ENCODE data around the gene CNTN4. TPM values are rescaled to one million over a fixed set of nuclear protein-coding genes. Genes with fewer than 3 reads are reported as not detected.
A peak's percentile ranks its signal among the peaks of the same experiment; 100 is the strongest.

CNTN4 gene
- total RNA-seq, 1 donor from 2014 or later, result not detected

DNA sequence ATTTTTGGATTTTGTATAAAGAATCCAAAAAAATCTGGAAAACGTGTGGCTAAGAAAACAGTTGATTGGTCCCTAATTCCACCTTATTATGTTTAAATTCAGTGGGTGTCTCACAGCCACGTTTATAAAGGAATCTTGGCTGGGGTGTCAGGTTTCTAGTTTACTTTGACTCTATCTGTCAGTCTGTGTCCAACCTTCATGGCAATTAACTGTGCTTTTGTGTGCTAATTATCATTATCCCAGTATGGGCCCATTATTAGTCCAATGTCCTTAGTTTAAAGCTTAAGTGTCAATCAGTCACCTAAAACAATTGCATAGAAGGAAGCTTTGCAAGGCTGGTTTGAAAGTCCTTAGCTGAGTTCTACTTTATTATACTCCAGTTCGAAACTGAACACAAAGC, 3.7 kb upstream of the CNTN4 start:
- Mint-ChIP-seq H3K4me3 (ENCODE audit: unreplicated experiment) (no peak overlapping the region), H3K9me3 (ENCODE audit: unreplicated experiment) (peaks cover 16% of the 10 kb centered on the region), H3K4me1 (ENCODE audit: low read depth, unreplicated experiment) (no peaks in the 10 kb centered on the region), H3K36me3 (ENCODE audit: low read depth, unreplicated experiment) (no peaks in the 10 kb centered on the region), H3K27ac (ENCODE audit: unreplicated experiment) (no peak overlapping the region), H3K27me3 (ENCODE audit: low read depth, unreplicated experiment) (no peaks in the 10 kb centered on the region)
- H3K36me3 ChIP-seq (ENCODE audit: insufficient read depth, low read length), result no peaks in the 10 kb centered on the region
- no peak overlapping the region for H2AFZ ChIP-seq (ENCODE audit: low read depth, low read length)
- peaks cover 19% of the 10 kb centered on the region for H3K27me3 ChIP-seq (ENCODE audit: insufficient read depth, low read length)
- no peak for TF ChIP-seq EZH2 (IDR thresholded peaks at IDR 0.05; ENCODE audit: insufficient read depth, low read length)
- TF ChIP-seq, protein P1, sequence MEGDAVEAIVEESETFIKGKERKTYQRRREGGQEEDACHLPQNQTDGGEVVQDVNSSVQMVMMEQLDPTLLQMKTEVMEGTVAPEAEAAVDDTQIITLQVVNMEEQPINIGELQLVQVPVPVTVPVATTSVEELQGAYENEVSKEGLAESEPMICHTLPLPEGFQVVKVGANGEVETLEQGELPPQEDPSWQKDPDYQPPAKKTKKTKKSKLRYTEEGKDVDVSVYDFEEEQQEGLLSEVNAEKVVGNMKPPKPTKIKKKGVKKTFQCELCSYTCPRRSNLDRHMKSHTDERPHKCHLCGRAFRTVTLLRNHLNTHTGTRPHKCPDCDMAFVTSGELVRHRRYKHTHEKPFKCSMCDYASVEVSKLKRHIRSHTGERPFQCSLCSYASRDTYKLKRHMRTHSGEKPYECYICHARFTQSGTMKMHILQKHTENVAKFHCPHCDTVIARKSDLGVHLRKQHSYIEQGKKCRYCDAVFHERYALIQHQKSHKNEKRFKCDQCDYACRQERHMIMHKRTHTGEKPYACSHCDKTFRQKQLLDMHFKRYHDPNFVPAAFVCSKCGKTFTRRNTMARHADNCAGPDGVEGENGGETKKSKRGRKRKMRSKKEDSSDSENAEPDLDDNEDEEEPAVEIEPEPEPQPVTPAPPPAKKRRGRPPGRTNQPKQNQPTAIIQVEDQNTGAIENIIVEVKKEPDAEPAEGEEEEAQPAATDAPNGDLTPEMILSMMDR (IDR thresholded peaks at IDR 0.05; ENCODE audit: insufficient read depth, low read depth, low read length), result no peak
- no peak for FAIRE-seq
- no peak overlapping the region for H3K27ac ChIP-seq (ENCODE audit: low read depth, low read length)
- H3K4me2 ChIP-seq (ENCODE audit: low read length), result no peak overlapping the region
- no peaks in the 10 kb centered on the region for H3K9me3 ChIP-seq (ENCODE audit: insufficient read depth, low read depth, low read length)
- no peak for DNase-seq (ENCODE audit: low read depth)
- no peak overlapping the region for H3K9ac ChIP-seq (ENCODE audit: low read length)
- no peaks in the 10 kb centered on the region for H4K20me1 ChIP-seq (ENCODE audit: insufficient read depth, low read length)
- H3K79me2 ChIP-seq (ENCODE audit: insufficient read depth, low read length), result no peaks in the 10 kb centered on the region
- H3K4me3 ChIP-seq (ENCODE audit: insufficient read depth, low read depth, low read length), result no peak overlapping the region
- H3K4me1 ChIP-seq (ENCODE audit: insufficient read depth, low read length), result no peaks in the 10 kb centered on the region

DNA sequence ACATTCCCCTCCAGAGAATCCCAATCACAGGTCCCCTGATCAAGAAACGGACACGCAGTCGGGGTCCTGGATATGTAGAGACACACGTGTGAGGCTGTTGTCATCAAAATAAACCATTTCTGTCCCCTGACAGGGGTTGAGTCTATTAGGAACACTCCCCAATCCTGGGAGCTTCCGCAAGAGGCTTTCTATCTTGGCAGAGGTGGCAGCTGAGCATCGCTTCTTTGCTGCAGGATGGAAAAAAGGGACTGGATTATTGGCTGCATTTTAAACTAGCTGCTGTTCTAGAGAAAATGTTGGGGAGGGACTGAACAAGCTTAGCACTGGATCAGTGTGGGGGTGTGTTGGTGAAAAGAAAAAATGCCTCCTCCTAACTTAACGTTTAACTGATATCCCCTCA, 2.5 kb upstream of the CNTN4 start:
- Histone ChIP-seq H3K9ac (ENCODE audit: low read length) (no peak overlapping the region), H3K79me2 (ENCODE audit: insufficient read depth, low read length) (no peaks in the 10 kb centered on the region), H3K4me2 (ENCODE audit: low read length) (no peak overlapping the region), H3K4me1 (ENCODE audit: insufficient read depth, low read length) (no peaks in the 10 kb centered on the region), H3K4me3 (ENCODE audit: insufficient read depth, low read depth, low read length) (no peak overlapping the region), H3K36me3 (ENCODE audit: insufficient read depth, low read length) (no peaks in the 10 kb centered on the region), H3K27ac (ENCODE audit: low read depth, low read length) (no peak overlapping the region), H3K27me3 (ENCODE audit: insufficient read depth, low read length) (peaks cover 29% of the 10 kb centered on the region), H4K20me1 (ENCODE audit: insufficient read depth, low read length) (no peaks in the 10 kb centered on the region), H3K9me3 (ENCODE audit: insufficient read depth, low read depth, low read length) (no peaks in the 10 kb centered on the region), H2AFZ (ENCODE audit: low read depth, low read length) (no peak overlapping the region)
- DNase-seq (ENCODE audit: low read depth) (no peak), FAIRE-seq (no peak)
- Mint-ChIP-seq H3K9me3 (ENCODE audit: unreplicated experiment) (peaks cover 20% of the 10 kb centered on the region), H3K27ac (ENCODE audit: unreplicated experiment) (no peak overlapping the region), H3K4me3 (ENCODE audit: unreplicated experiment) (no peak overlapping the region), H3K36me3 (ENCODE audit: low read depth, unreplicated experiment) (no peaks in the 10 kb centered on the region), H3K4me1 (ENCODE audit: low read depth, unreplicated experiment) (no peaks in the 10 kb centered on the region), H3K27me3 (ENCODE audit: low read depth, unreplicated experiment) (no peaks in the 10 kb centered on the region)
- TF ChIP-seq, protein P1 (IDR thresholded peaks at IDR 0.05; ENCODE audit: insufficient read depth, low read depth, low read length), result no peak
- no peak for TF ChIP-seq EZH2 (IDR thresholded peaks at IDR 0.05; ENCODE audit: insufficient read depth, low read length)

DNA sequence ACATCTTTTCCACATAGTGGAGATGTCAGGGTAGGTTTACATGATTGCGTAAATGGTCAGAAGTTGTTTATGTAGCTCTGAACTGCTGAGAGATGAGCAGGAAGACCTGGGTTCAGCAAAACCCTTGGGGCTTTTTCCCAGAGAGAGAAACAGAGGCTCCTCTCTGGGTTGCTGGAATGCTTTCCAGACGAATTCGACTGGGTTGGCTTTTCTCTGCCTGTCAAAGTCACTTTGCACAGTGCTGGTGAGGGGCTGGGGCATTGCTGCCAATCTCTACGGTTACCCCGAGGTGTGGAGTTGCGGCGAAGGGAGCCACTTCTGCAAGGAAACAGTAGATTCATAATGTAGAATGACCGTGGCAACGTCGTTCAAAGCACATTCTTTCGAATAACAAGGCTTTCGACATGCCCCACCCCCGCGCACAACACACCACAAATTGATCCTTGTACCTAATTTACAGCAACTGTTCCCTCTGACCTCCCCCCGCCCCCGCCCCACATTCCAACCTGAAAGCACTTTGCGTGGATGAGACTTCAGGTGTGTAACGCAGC, 950 bp upstream of the CNTN4 start:
- H3K27me3 Mint-ChIP-seq (ENCODE audit: low read depth, unreplicated experiment), result no peaks in the 10 kb centered on the region
- Histone ChIP-seq H3K36me3 (ENCODE audit: insufficient read depth, low read length) (no peaks in the 10 kb centered on the region), H4K20me1 (ENCODE audit: insufficient read depth, low read length) (no peaks in the 10 kb centered on the region), H3K9ac (ENCODE audit: low read length) (no peak overlapping the region), H3K27me3 (ENCODE audit: insufficient read depth, low read length) (peaks cover 31% of the 10 kb centered on the region), H3K4me2 (ENCODE audit: low read length) (peak overlapping the region; percentile 69), H3K4me3 (ENCODE audit: insufficient read depth, low read depth, low read length) (no peak overlapping the region), H3K4me1 (ENCODE audit: insufficient read depth, low read length) (no peaks in the 10 kb centered on the region), H3K27ac (ENCODE audit: low read depth, low read length) (no peak overlapping the region), H3K79me2 (ENCODE audit: insufficient read depth, low read length) (no peaks in the 10 kb centered on the region), H2AFZ (ENCODE audit: low read depth, low read length) (no peak overlapping the region), H3K9me3 (ENCODE audit: insufficient read depth, low read depth, low read length) (no peaks in the 10 kb centered on the region)
- no peak for DNase-seq (ENCODE audit: low read depth)
- H3K9me3 Mint-ChIP-seq (ENCODE audit: unreplicated experiment), result peaks cover 20% of the 10 kb centered on the region
- no peaks in the 10 kb centered on the region for H3K36me3 Mint-ChIP-seq (ENCODE audit: low read depth, unreplicated experiment)
- no peak for FAIRE-seq
- TF ChIP-seq, protein P1 (IDR thresholded peaks at IDR 0.05; ENCODE audit: insufficient read depth, low read depth, low read length), result no peak
- TF ChIP-seq EZH2 (IDR thresholded peaks at IDR 0.05; ENCODE audit: insufficient read depth, low read length), result no peak
- no peak overlapping the region for H3K4me3 Mint-ChIP-seq (ENCODE audit: unreplicated experiment)
- no peak overlapping the region for H3K27ac Mint-ChIP-seq (ENCODE audit: unreplicated experiment)
- H3K4me1 Mint-ChIP-seq (ENCODE audit: low read depth, unreplicated experiment), result no peaks in the 10 kb centered on the region
